ENCODE measurements around the gene PLRG1. TPM values are rescaled to one million over a fixed set of nuclear protein-coding genes. Genes with fewer than 3 reads are reported as not detected.

Gene PLRG1
- polyA plus RNA-seq, 3 donors: 34.6 to 56.1 (median 52.5) TPM

- H3K9me3 Mint-ChIP-seq: no peaks in the 10 kb centered on the region
- no CpG with 5 or more reads among the region's 1 CpG for WGBS (ENCODE audit: insufficient coverage)
- no peaks in the 10 kb centered on the region for H3K36me3 ChIP-seq (replicated peaks in 1 of 2; ENCODE audit: control insufficient read depth in 1 of 2, insufficient read depth in 2 of 2, low read length in 2 of 2)
- H4K20me1 ChIP-seq (ENCODE audit: insufficient read depth, low read length): no peaks in the 10 kb centered on the region
- H3K27me3 ChIP-seq (ENCODE audit: control insufficient read depth in 2 of 2, insufficient read depth in 2 of 2, low read length in 2 of 2): no peaks in the 10 kb centered on the region
- no peak overlapping the region for H3K9ac ChIP-seq (ENCODE audit: insufficient read depth, low read length, poor library complexity, severe bottlenecking)
- no peak overlapping the region for H3K4me3 Mint-ChIP-seq
- no peak for DNase-seq
- H3K4me3 ChIP-seq (replicated peaks in 1 of 3; ENCODE audit: low read depth in 2 of 3, low read length in 3 of 3): no peak overlapping the region
- no peaks in the 10 kb centered on the region for H3K4me1 Mint-ChIP-seq
- no peaks in the 10 kb centered on the region for H3K36me3 Mint-ChIP-seq
- H3K27ac ChIP-seq (ENCODE audit: low read depth in 1 of 2, low read length in 2 of 2): no peak overlapping the region
- no peak overlapping the region for H3K27ac Mint-ChIP-seq
- intact Hi-C loops (cut with micrococcal nuclease): no loop called here
- H3K9me3 ChIP-seq (replicated peaks in 1 of 2; ENCODE audit: control insufficient read depth in 1 of 2, insufficient read depth in 1 of 2, low read length in 2 of 2): no peaks in the 10 kb centered on the region
- H3K4me1 ChIP-seq (ENCODE audit: control insufficient read depth in 1 of 2, insufficient read depth in 2 of 2, low read length in 2 of 2): no peaks in the 10 kb centered on the region
- H3K79me2 ChIP-seq (ENCODE audit: insufficient read depth, low read length): no peaks in the 10 kb centered on the region
- no peak overlapping the region for H2AFZ ChIP-seq (ENCODE audit: insufficient read depth, low read depth, low read length, poor library complexity, severe bottlenecking)
- no peaks in the 10 kb centered on the region for H3K27me3 Mint-ChIP-seq (ENCODE audit: low read depth in 3 of 3)
- no peak for TF ChIP-seq CTCF (IDR thresholded peaks at IDR 0.05)
- H3K4me2 ChIP-seq (replicated peaks; ENCODE audit: extremely low read depth, low read length, poor library complexity, severe bottlenecking): no peak overlapping the region
Measured at GRCh38 chr4:154564311-154564710, 14.1 kb upstream of the PLRG1 start.

GRCh38 chr4:154562697-154563254 lies 12.6 kb upstream of the PLRG1 start, which contains the start of gene FGB:
FGB (plus strand) TSS chr4:154563011; CDS start chr4:154563019, 8 bp downstream.
- no peak within 1 kb of the TSS for H3K4me3 Mint-ChIP-seq

More at GRCh38 chr4:154562697-154563254, 12.6 kb upstream of the PLRG1 start, which contains the start of gene FGB:
- TF ChIP-seq CTCF (IDR thresholded peaks at IDR 0.05): no peak
- Histone ChIP-seq H3K36me3 (replicated peaks in 1 of 2; ENCODE audit: control insufficient read depth in 1 of 2, insufficient read depth in 2 of 2, low read length in 2 of 2) (no peaks in the 10 kb centered on the region), H3K9ac (ENCODE audit: insufficient read depth, low read length, poor library complexity, severe bottlenecking) (no peak within 1 kb of the TSS), H4K20me1 (ENCODE audit: insufficient read depth, low read length) (no peaks in the 10 kb centered on the region), H3K4me1 (ENCODE audit: control insufficient read depth in 1 of 2, insufficient read depth in 2 of 2, low read length in 2 of 2) (no peaks in the 10 kb centered on the region), H2AFZ (ENCODE audit: insufficient read depth, low read depth, low read length, poor library complexity, severe bottlenecking) (no peak within 1 kb of the TSS), H3K27ac (ENCODE audit: low read depth in 1 of 2, low read length in 2 of 2) (no peak within 1 kb of the TSS), H3K9me3 (replicated peaks in 1 of 2; ENCODE audit: control insufficient read depth in 1 of 2, insufficient read depth in 1 of 2, low read length in 2 of 2) (no peaks in the 10 kb centered on the region), H3K4me2 (replicated peaks; ENCODE audit: extremely low read depth, low read length, poor library complexity, severe bottlenecking) (no peak within 1 kb of the TSS), H3K79me2 (ENCODE audit: insufficient read depth, low read length) (no peaks in the 10 kb centered on the region), H3K27me3 (ENCODE audit: control insufficient read depth in 2 of 2, insufficient read depth in 2 of 2, low read length in 2 of 2) (no peaks in the 10 kb centered on the region), H3K4me3 (replicated peaks in 1 of 3; ENCODE audit: low read depth in 2 of 3, low read length in 3 of 3) (no peak within 1 kb of the TSS)
- Mint-ChIP-seq H3K36me3 (no peaks in the 10 kb centered on the region), H3K27me3 (ENCODE audit: low read depth in 3 of 3) (no peaks in the 10 kb centered on the region), H3K4me1 (no peaks in the 10 kb centered on the region), H3K27ac (no peak within 1 kb of the TSS), H3K9me3 (no peaks in the 10 kb centered on the region)
- DNase-seq: no peak
- no CpG with 5 or more reads among the region's 2 CpGs for WGBS (ENCODE audit: insufficient coverage)
- intact Hi-C loops (cut with micrococcal nuclease): no loop called here
